HFFc6 (cell line): ENCODE data around the gene KLHL29. TPM values are rescaled to one million over a fixed set of nuclear protein-coding genes. Genes with fewer than 3 reads are reported as not detected.

ENCODE experiments used
- DNase-seq: peaks from one replicate; pipeline ENCODE4 v3.0.0-alpha.2; 2018
- H3K27ac Mint-ChIP-seq: 2 replicates; pipeline ENCODE4 v1.8.0; 2020; ENCODE audit warnings: mild to moderate bottlenecking, mixed read lengths
- H3K27me3 Mint-ChIP-seq: 2 replicates; pipeline ENCODE4 v1.8.0; 2021; ENCODE audit warnings: mild to moderate bottlenecking, moderate library complexity, mixed read lengths; ENCODE audit not compliant: insufficient read depth
- H3K36me3 Mint-ChIP-seq: 2 replicates; pipeline ENCODE4 v1.8.0; 2021; ENCODE audit warnings: low read depth, mixed read lengths
- H3K4me1 Mint-ChIP-seq: 2 replicates; pipeline ENCODE4 v1.8.0; 2020; ENCODE audit warnings: low read depth, mixed read lengths
- H3K4me3 Mint-ChIP-seq: 2 replicates; pipeline ENCODE4 v1.8.0; 2020; ENCODE audit warnings: mild to moderate bottlenecking, moderate library complexity, mixed read lengths
- H3K9me3 Mint-ChIP-seq: 2 replicates; pipeline ENCODE4 v1.8.0; 2020; ENCODE audit warnings: mild to moderate bottlenecking, mixed read lengths
- CTCF ChIP-seq: fragments of 200-600 bp; sonication (generic); IDR thresholded peaks from 2 replicates; pipeline ENCODE4 v1.5.0; 2021; ENCODE audit warnings: antibody characterized with exemption, mild to moderate bottlenecking
- total RNA-seq, 6 experiments: library from RNA; stranded (reverse); fragmentation: NEBNext Ultra II Directional; extraction: Animal tissue kit (Norgen Biotek cat#: 25700); gene quantifications; 2 replicates in 1 of 6; 3 replicates in 5 of 6; pipeline ENCODE4 v1.2.3, GENCODE V29; 2021

Gene KLHL29
- total RNA-seq, 6 experiments from 2014 or later = 7.4 to 9.7 (median 8.6) TPM

GRCh38 chr2:23538566-23538965 lies 153.6 kb downstream of the KLHL29 start:
- no peaks in the 10 kb centered on the region for H3K9me3 Mint-ChIP-seq
- DNase-seq = no peak
- TF ChIP-seq CTCF = no peak
- H3K27me3 Mint-ChIP-seq = no peaks in the 10 kb centered on the region; the same call in 1 of the 2 replicates
- peaks cover 30% of the 10 kb centered on the region for H3K4me1 Mint-ChIP-seq
- H3K36me3 Mint-ChIP-seq = no peaks in the 10 kb centered on the region
- H3K4me3 Mint-ChIP-seq = peak overlapping the region; percentile 47; the same call in 1 of the 2 replicates
- H3K27ac Mint-ChIP-seq = no peak overlapping the region

GRCh38 chr2:23540804-23541360 lies 155.9 kb downstream of the KLHL29 start:
- H3K27ac Mint-ChIP-seq = no peak overlapping the region
- no peak for TF ChIP-seq CTCF
- no peaks in the 10 kb centered on the region for H3K9me3 Mint-ChIP-seq
- H3K4me3 Mint-ChIP-seq = no peak overlapping the region
- no peaks in the 10 kb centered on the region for H3K36me3 Mint-ChIP-seq
- H3K27me3 Mint-ChIP-seq = peaks cover 2% of the 10 kb centered on the region
- H3K4me1 Mint-ChIP-seq = peaks cover 48% of the 10 kb centered on the region
- DNase-seq = no peak

GRCh38 chr2:23541503-23542229 lies 156.7 kb downstream of the KLHL29 start:
- no peak overlapping the region; the same call in 1 of the 2 replicates for H3K27ac Mint-ChIP-seq
- TF ChIP-seq CTCF = no peak
- no peaks in the 10 kb centered on the region for H3K36me3 Mint-ChIP-seq
- no peaks in the 10 kb centered on the region for H3K9me3 Mint-ChIP-seq
- H3K4me3 Mint-ChIP-seq = no peak overlapping the region
- DNase-seq = peak; percentile 17
- peaks cover 54% of the 10 kb centered on the region for H3K4me1 Mint-ChIP-seq
- peaks cover 2% of the 10 kb centered on the region for H3K27me3 Mint-ChIP-seq

- peaks cover 52% of the 10 kb centered on the region for H3K4me1 Mint-ChIP-seq
- peaks cover 2% of the 10 kb centered on the region for H3K27me3 Mint-ChIP-seq
- no peaks in the 10 kb centered on the region for H3K9me3 Mint-ChIP-seq
- no peak for DNase-seq
- no peaks in the 10 kb centered on the region for H3K36me3 Mint-ChIP-seq
- no peak overlapping the region for H3K4me3 Mint-ChIP-seq
- TF ChIP-seq CTCF = no peak
- H3K27ac Mint-ChIP-seq = no peak overlapping the region
Measured at GRCh38 chr2:23542230-23542789, 157.3 kb downstream of the KLHL29 start.

GRCh38 chr2:23543302-23543701 lies 158.3 kb downstream of the KLHL29 start:
- Mint-ChIP-seq H3K27me3 (peaks cover 2% of the 10 kb centered on the region), H3K9me3 (no peaks in the 10 kb centered on the region), H3K27ac (no peak overlapping the region), H3K36me3 (no peaks in the 10 kb centered on the region), H3K4me1 (peaks cover 42% of the 10 kb centered on the region), H3K4me3 (no peak overlapping the region)
- no peak for TF ChIP-seq CTCF
- no peak for DNase-seq
